HepG2 (cell line): ENCODE results near the gene TBC1D5. TPM values are rescaled to one million over a fixed set of nuclear protein-coding genes. Genes with fewer than 3 reads are reported as not detected.

Source experiments
- ATF2 ChIP-seq: sonication (generic); formaldehyde crosslinking; IDR thresholded peaks from 2 replicates; pipeline ENCODE4 v1.4.0; 2020; ENCODE audit warnings: missing genetic modification reagents
- ATF7 ChIP-seq, 2 experiments: fragments of 450-650 bp in 1 of 2; sonication (generic) in 1 of 2; formaldehyde crosslinking in 1 of 2; IDR thresholded peaks; 2 replicates each; pipeline versions ENCODE4 v1.4.0 to v1.6.1; 2016 to 2020; ENCODE audit warnings: antibody characterized with exemption in 1 of 2, mild to moderate bottlenecking in 1 of 2, missing genetic modification reagents in 1 of 2
- EP300 ChIP-seq, 3 experiments: sonication (generic) in 1 of 3; formaldehyde crosslinking in 1 of 3; IDR thresholded peaks; 2 replicates each; pipeline versions ENCODE4 v1.5.1 to v1.6.1; 2011 to 2020; ENCODE audit warnings: low read depth in 2 of 3, low read length in 2 of 3, borderline replicate concordance in 1 of 3, improper control_type of control experiment in 1 of 3, mild to moderate bottlenecking in 1 of 3, missing genetic modification reagents in 1 of 3, moderate library complexity in 1 of 3
- FOXJ3 ChIP-seq: sonication (generic); formaldehyde crosslinking; IDR thresholded peaks from 2 replicates; pipeline ENCODE4 v1.4.0; 2020; ENCODE audit warnings: missing genetic modification reagents, mild to moderate bottlenecking, borderline replicate concordance
- HIVEP1 ChIP-seq: sonication (generic); formaldehyde crosslinking; IDR thresholded peaks from 2 replicates; pipeline ENCODE4 v1.4.0; 2020; ENCODE audit warnings: mild to moderate bottlenecking, missing genetic modification reagents
- HOMEZ ChIP-seq: IDR thresholded peaks from 2 replicates; pipeline ENCODE4 v1.6.1; 2016; ENCODE audit warnings: low read depth
- MIXL1 ChIP-seq: IDR thresholded peaks from 2 replicates; pipeline ENCODE4 v1.6.1; 2016
- NCOA2 ChIP-seq: sonication (generic); formaldehyde crosslinking; IDR thresholded peaks from 2 replicates; pipeline ENCODE4 v1.8.0; 2022; ENCODE audit warnings: inconsistent platforms
- NFE2 ChIP-seq: sonication (generic); formaldehyde crosslinking; IDR thresholded peaks from 2 replicates; pipeline ENCODE4 v1.4.0; 2020; ENCODE audit warnings: missing genetic modification reagents
- RARA ChIP-seq: IDR thresholded peaks from 2 replicates; pipeline ENCODE4 v1.6.1; 2016; ENCODE audit warnings: missing genetic modification reagents, missing compliant biosample characterization
- RXRB ChIP-seq: IDR thresholded peaks from 2 replicates; pipeline ENCODE4 v1.6.1; 2016; ENCODE audit warnings: borderline replicate concordance, missing genetic modification reagents, missing compliant biosample characterization
- SMAD1 ChIP-seq: sonication (generic); formaldehyde crosslinking; IDR thresholded peaks from 2 replicates; pipeline ENCODE4 v1.4.0; 2020; ENCODE audit warnings: missing genetic modification reagents, low read depth, mild to moderate bottlenecking, borderline replicate concordance
- SMAD9 ChIP-seq: sonication (generic); formaldehyde crosslinking; IDR thresholded peaks from 2 replicates; pipeline ENCODE4 v1.5.1; 2020; ENCODE audit warnings: mild to moderate bottlenecking, missing genetic modification reagents
- SP1 ChIP-seq, 2 experiments: fragments of 450-650 bp in 1 of 2; sonication (generic) in 1 of 2; formaldehyde crosslinking in 1 of 2; IDR thresholded peaks; 2 replicates each; pipeline versions ENCODE4 v1.4.0 to v1.6.1; 2016 to 2020; ENCODE audit warnings: missing genetic modification reagents in 1 of 2
- TCF7 ChIP-seq: sonication (generic); IDR thresholded peaks from 2 replicates; pipeline ENCODE4 v1.6.1; 2016; ENCODE audit warnings: antibody characterized with exemption, low read depth
- ZBTB43 ChIP-seq: sonication (generic); formaldehyde crosslinking; conservative IDR thresholded peaks from 2 replicates; pipeline ENCODE4 v1.4.0; 2020; ENCODE audit warnings: missing genetic modification reagents
- ZNF496 ChIP-seq: sonication (generic); formaldehyde crosslinking; IDR thresholded peaks from 2 replicates; pipeline ENCODE4 v1.8.1; 2023; ENCODE audit warnings: mild to moderate bottlenecking, moderate library complexity, missing genetic modification reagents; ENCODE audit not compliant: insufficient replicate concordance
- ZNF530 ChIP-seq: sonication (generic); formaldehyde crosslinking; IDR thresholded peaks from 2 replicates; pipeline ENCODE4 v1.5.0; 2020; ENCODE audit warnings: low read depth, mild to moderate bottlenecking, missing genetic modification reagents
- ZNF616 ChIP-seq: sonication (generic); formaldehyde crosslinking; IDR thresholded peaks from 2 replicates; pipeline ENCODE4 v1.5.0; 2020; ENCODE audit warnings: low read depth, mild to moderate bottlenecking, missing genetic modification reagents
- ZNF780A ChIP-seq: sonication (generic); formaldehyde crosslinking; IDR thresholded peaks from 2 replicates; pipeline ENCODE4 v1.8.0; 2022; ENCODE audit warnings: mild to moderate bottlenecking, missing genetic modification reagents, moderate library complexity
- polyA plus RNA-seq, 8 experiments: library from polyadenylated mRNA; depleted of rRNA in 3 of 8; stranded (reverse) in 7 of 8; unstranded in 1 of 8; fragments of >200 nt; fragmentation: Illumina TruSeq in 4 of 8; extraction: Trizol in 4 of 8; gene quantifications; 2 replicates each; pipeline versions ENCODE4 v1.2.1 to v1.2.3, GENCODE V29; 2011 to 2016; ENCODE audit warnings: low read depth in 4 of 8, missing spikeins in 1 of 8, mixed read lengths in 1 of 8; ENCODE audit not compliant: insufficient read depth in 1 of 8
- total RNA-seq, 5 experiments: library from RNA; depleted of rRNA; stranded (reverse); fragments of >200 nt; fragmentation: Illumina TruSeq; extraction: Trizol; gene quantifications; 2 replicates each; pipeline ENCODE4 v1.2.3, GENCODE V29; 2016; ENCODE audit warnings: low read depth in 1 of 5
- TF ChIP-seq, protein P1 (sequence below): IDR thresholded peaks from 2 replicates; pipeline ENCODE4 v1.6.1; 2016
- TF ChIP-seq, protein P2 (sequence below): sonication (generic); formaldehyde crosslinking; IDR thresholded peaks from 2 replicates; pipeline ENCODE4 v1.5.0; 2020; ENCODE audit warnings: mild to moderate bottlenecking, missing genetic modification reagents

Gene TBC1D5
- total and polyA plus RNA-seq, 2 of the 13 experiments (the other 11 are each of a cell fraction or from before 2014, with no cell fraction given): 19.2 to 33.3 TPM

- TF ChIP-seq ATF7 (IDR thresholded peaks at IDR 0.05) (0 out of 2 replicates have a peak, but pooled peaks have one; percentile 2), ATF7 (CRISPR knock-in tag; IDR thresholded peaks at IDR 0.05) (no peak), TCF7 (peak; percentile 51; the same call in 1 of the 2 replicates), ZNF530 (CRISPR knock-in tag) (no peak), NFE2 (no peak), HIVEP1 (CRISPR knock-in tag) (no peak), RARA (CRISPR knock-in tag) (0 out of 2 replicates have a peak, but pooled peaks have one; percentile 16), SP1 (IDR thresholded peaks at IDR 0.05) (no peak), SP1 (CRISPR knock-in tag; IDR thresholded peaks at IDR 0.05) (no peak), ATF2 (peak; percentile 77), NCOA2 (CRISPR knock-in tag) (peak; percentile 34; the same call in 1 of the 2 replicates), EP300 (IDR thresholded peaks at IDR 0.05; ENCODE audit: low read depth in 2 of 2, low read length in 2 of 2) (peak in 1 of 2 experiments; percentile 59; a peak in 1 of 4 replicates), EP300 (CRISPR knock-in tag; IDR thresholded peaks at IDR 0.05; ENCODE audit: borderline replicate concordance) (no peak), ZNF616 (CRISPR knock-in tag) (no peak), MIXL1 (CRISPR knock-in tag) (peak; percentile 56; the same call in 1 of the 2 replicates), ZBTB43 (no peak), RXRB (CRISPR knock-in tag) (peak; percentile 61; the same call in 1 of the 2 replicates), HOMEZ (CRISPR knock-in tag) (peak; percentile 71), SMAD9 (CRISPR knock-in tag) (no peak), ZNF496 (CRISPR knock-in tag) (no peak), ZNF780A (CRISPR knock-in tag) (no peak), SMAD1 (CRISPR knock-in tag) (no peak), FOXJ3 (CRISPR knock-in tag) (no peak)
- TF ChIP-seq, protein P1, sequence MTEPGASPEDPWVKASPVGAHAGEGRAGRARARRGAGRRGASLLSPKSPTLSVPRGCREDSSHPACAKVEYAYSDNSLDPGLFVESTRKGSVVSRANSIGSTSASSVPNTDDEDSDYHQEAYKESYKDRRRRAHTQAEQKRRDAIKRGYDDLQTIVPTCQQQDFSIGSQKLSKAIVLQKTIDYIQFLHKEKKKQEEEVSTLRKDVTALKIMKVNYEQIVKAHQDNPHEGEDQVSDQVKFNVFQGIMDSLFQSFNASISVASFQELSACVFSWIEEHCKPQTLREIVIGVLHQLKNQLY (CRISPR knock-in tag): no peak
- TF ChIP-seq, protein P2, sequence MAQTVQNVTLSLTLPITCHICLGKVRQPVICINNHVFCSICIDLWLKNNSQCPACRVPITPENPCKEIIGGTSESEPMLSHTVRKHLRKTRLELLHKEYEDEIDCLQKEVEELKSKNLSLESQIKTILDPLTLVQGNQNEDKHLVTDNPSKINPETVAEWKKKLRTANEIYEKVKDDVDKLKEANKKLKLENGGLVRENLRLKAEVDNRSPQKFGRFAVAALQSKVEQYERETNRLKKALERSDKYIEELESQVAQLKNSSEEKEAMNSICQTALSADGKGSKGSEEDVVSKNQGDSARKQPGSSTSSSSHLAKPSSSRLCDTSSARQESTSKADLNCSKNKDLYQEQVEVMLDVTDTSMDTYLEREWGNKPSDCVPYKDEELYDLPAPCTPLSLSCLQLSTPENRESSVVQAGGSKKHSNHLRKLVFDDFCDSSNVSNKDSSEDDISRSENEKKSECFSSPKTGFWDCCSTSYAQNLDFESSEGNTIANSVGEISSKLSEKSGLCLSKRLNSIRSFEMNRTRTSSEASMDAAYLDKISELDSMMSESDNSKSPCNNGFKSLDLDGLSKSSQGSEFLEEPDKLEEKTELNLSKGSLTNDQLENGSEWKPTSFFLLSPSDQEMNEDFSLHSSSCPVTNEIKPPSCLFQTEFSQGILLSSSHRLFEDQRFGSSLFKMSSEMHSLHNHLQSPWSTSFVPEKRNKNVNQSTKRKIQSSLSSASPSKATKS (CRISPR knock-in tag): no peak
Measured at GRCh38 chr3:17231537-17232261, 510.7 kb downstream of the TBC1D5 start (continued).
